Naive B cell (primary cell): ENCODE measurements around the gene ASTN1. TPM values are rescaled to one million over a fixed set of nuclear protein-coding genes. Genes with fewer than 3 reads are reported as not detected.

ENCODE experiments used
- ATAC-seq, 2 donors: fragments of 150-1000 bp; cut with Tn5 transposase; 2 replicates each; pipeline ENCODE4 v1.10.0; 2021; ENCODE audit warnings: low read depth in 2 of 2, mild to moderate bottlenecking in 2 of 2, moderate library complexity in 2 of 2
- DNase-seq: peaks from one replicate; pipeline ENCODE4 v3.0.0; 2022
- H3K27ac Mint-ChIP-seq, 6 donors: one replicate each; pipeline ENCODE4 v1.8.0; 2020 to 2022; ENCODE audit warnings: mild to moderate bottlenecking in 6 of 6, mixed read lengths in 6 of 6, moderate library complexity in 5 of 6, inconsistent platforms in 2 of 6
- H3K27me3 Mint-ChIP-seq, 3 donors: one replicate each; pipeline ENCODE4 v1.8.0; 2021 to 2022; ENCODE audit warnings: mixed read lengths in 3 of 3, mild to moderate bottlenecking in 1 of 3
- H3K36me3 Mint-ChIP-seq, 2 donors: one replicate each; pipeline ENCODE4 v1.8.0; 2020 to 2022; ENCODE audit warnings: mixed read lengths in 2 of 2, inconsistent platforms in 1 of 2, mild to moderate bottlenecking in 1 of 2
- H3K4me1 Mint-ChIP-seq, 3 donors: one replicate each; pipeline ENCODE4 v1.8.0; 2020 to 2022; ENCODE audit warnings: mixed read lengths in 3 of 3, inconsistent platforms in 1 of 3, mild to moderate bottlenecking in 1 of 3, moderate library complexity in 1 of 3
- H3K4me3 Mint-ChIP-seq, 8 donors: one replicate each; pipeline ENCODE4 v1.8.0; 2020 to 2022; ENCODE audit warnings: mild to moderate bottlenecking in 8 of 8, mixed read lengths in 8 of 8, moderate library complexity in 8 of 8, inconsistent platforms in 2 of 8
- H3K9me3 Mint-ChIP-seq, 7 donors: one replicate each; pipeline ENCODE4 v1.8.0; 2020 to 2022; ENCODE audit warnings: mixed read lengths in 7 of 7, mild to moderate bottlenecking in 5 of 7, inconsistent platforms in 2 of 7, moderate library complexity in 1 of 7
- polyA plus RNA-seq, 6 donors: library from polyadenylated mRNA; unstranded; fragments of 300-500 nt; fragmentation: Illumina TruSeq; gene quantifications; one replicate each; pipeline ENCODE4 v1.2.3, GENCODE V29; 2021; ENCODE audit warnings: low read depth in 6 of 6

Gene ASTN1
- polyA plus RNA-seq, 6 donors from 2014 or later: not detected

DNA sequence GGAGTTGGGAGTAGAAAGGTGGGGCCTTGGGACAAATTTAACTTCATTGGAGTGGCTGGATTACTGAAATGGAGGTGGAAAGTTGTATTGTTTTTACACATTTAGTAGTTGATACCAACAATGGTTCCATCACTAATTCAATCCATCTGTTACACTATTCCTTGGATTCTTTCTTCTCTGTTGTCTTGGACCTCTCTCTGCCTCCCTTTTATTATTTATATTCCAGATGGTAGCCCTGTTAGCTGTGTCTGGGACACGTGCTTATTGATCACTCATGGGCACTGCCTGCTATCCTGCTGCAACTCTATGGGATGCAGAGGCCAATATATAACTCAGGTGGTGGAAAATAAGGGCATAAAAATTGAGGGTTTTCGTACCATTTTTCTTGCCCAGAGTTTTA is 355.2 kb downstream of the ASTN1 start:
- Mint-ChIP-seq H3K4me1 (no peaks in the 10 kb centered on the region), H3K4me3 (no peak overlapping the region), H3K27ac (no peak overlapping the region), H3K9me3 (peaks cover 0 to 4% (median 0%) of the 10 kb centered on the region in 7 donors), H3K36me3 (no peaks in the 10 kb centered on the region), H3K27me3 (peaks cover 6 to 7% (median 7%) of the 10 kb centered on the region in 3 donors)
- DNase-seq: no peak
- no peak for ATAC-seq

Other genes with a start within 250 kb of the ASTN1 start
- gene BRINP2, start 6.2 kb upstream of the ASTN1 start, polyA plus RNA-seq: not detected